Measurements from ENCODE around the gene DET1.
"Not testable (repeated sequence)": the region's sequence is repeated elsewhere in the genome, so short reads cannot be mapped to it uniquely, and the experiment has no call there.

DNA sequence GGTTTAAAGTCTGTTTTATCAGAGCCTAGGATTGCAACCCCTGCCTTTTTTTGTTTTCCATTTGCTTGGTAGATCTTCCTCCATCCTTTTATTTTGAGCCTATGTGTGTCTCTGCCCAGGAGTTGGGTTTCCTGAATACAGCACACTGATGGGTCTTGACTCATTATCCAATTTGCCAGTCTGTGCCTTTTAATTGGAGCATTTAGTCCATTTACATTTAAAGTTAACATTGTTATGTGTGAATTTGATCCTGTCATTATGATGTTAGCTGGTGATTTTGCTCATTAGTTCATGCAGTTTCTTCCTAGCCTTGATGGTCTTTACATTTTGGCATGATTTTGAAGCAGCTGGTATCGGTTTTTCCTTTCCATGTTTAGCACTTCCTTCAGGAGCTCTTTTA lies 11.5 kb upstream of the DET1 start:
- TF ChIP-seq POLR2A, CTCF (IDR thresholded peaks at IDR 0.05): not testable (repeated sequence)

Data from prostate gland (tissue), 2 donors.